Measurements from ENCODE around the gene DIP2B.
A peak's percentile ranks its signal among the peaks of the same experiment; 100 is the strongest.

Gene DIP2B

GRCh38 chr12:50611021-50611744 lies 106.4 kb downstream of the DIP2B start:
- DNase-seq = no peak

GRCh38 chr12:50612882-50613281 lies 108.1 kb downstream of the DIP2B start:
- DNase-seq = no peak

GRCh38 chr12:50613463-50613862 lies 108.7 kb downstream of the DIP2B start:
- no peak for DNase-seq

- peak in 4 of 58 donors; percentile 18 to 72 (median 39) for DNase-seq
Measured at GRCh38 chr12:50614167-50614759, 109.5 kb downstream of the DIP2B start.

GRCh38 chr12:50615145-50615906 lies 110.5 kb downstream of the DIP2B start:
- DNase-seq = no peak

GRCh38 chr12:50615907-50616296 lies 111.1 kb downstream of the DIP2B start:
- DNase-seq = no peak

GRCh38 chr12:50617657-50618056 lies 112.9 kb downstream of the DIP2B start:
- DNase-seq = no peak

GRCh38 chr12:50618864-50619609 lies 114.3 kb downstream of the DIP2B start:
- no peak for DNase-seq

GRCh38 chr12:50619610-50619958 lies 114.8 kb downstream of the DIP2B start:
- DNase-seq = no peak

- peak in 10 of 58 donors; percentile 11 to 40 (median 22) for DNase-seq
Measured at GRCh38 chr12:50620109-50620977, 115.6 kb downstream of the DIP2B start.

- no peak for DNase-seq
Measured at GRCh38 chr12:50620978-50621360, 116.2 kb downstream of the DIP2B start.

GRCh38 chr12:50621399-50622300 lies 116.9 kb downstream of the DIP2B start:
- DNase-seq = peak in 10 of 58 donors; percentile 12 to 42 (median 26)

- no peak for DNase-seq
Measured at GRCh38 chr12:50625029-50625925, 120.5 kb downstream of the DIP2B start.

- DNase-seq = no peak
Measured at GRCh38 chr12:50626026-50626425, 121.2 kb downstream of the DIP2B start.

GRCh38 chr12:50627491-50627890 lies 122.7 kb downstream of the DIP2B start:
- no peak for DNase-seq

GRCh38 chr12:50628394-50628793 lies 123.6 kb downstream of the DIP2B start:
- no peak for DNase-seq

GRCh38 chr12:50633955-50634354 lies 129.2 kb downstream of the DIP2B start:
- DNase-seq = no peak

- DNase-seq = no peak
Measured at GRCh38 chr12:50634379-50634778, 129.6 kb downstream of the DIP2B start.

- DNase-seq = no peak
Measured at GRCh38 chr12:50635364-50635763, 130.6 kb downstream of the DIP2B start.
